Adipose tissue (tissue), 3 donors: ENCODE data around the gene PTPRO. TPM values are rescaled to one million over a fixed set of nuclear protein-coding genes. Genes with fewer than 3 reads are reported as not detected.

Source experiments
- H3K27ac ChIP-seq: one replicate; pipeline ENCODE4 v1.5.1; 2013; ENCODE audit warnings: low read depth, low read length
- WGBS, 3 donors: extraction: QIAGEN DNeasy Blood & Tissue Kit; methylation state at CpG; one replicate each; pipeline ENCODE4 v1.1.7; 2013; 5-methylcytosine and 5-hydroxymethylcytosine counted together
- polyA plus RNA-seq, 3 donors: library from polyadenylated mRNA; stranded (reverse); fragments of 200-250 nt; gene quantifications; one replicate each; pipeline ENCODE4 v1.2.3, GENCODE V29; 2013
- donor health status: healthy with polysubstance abuse.
- donor health status: Bipolar disorder and iron deficiency.
- donor health status: healthy.

Gene PTPRO
- polyA plus RNA-seq: under 1 TPM; 0.31 to 0.98 (median 0.45) TPM

DNA sequence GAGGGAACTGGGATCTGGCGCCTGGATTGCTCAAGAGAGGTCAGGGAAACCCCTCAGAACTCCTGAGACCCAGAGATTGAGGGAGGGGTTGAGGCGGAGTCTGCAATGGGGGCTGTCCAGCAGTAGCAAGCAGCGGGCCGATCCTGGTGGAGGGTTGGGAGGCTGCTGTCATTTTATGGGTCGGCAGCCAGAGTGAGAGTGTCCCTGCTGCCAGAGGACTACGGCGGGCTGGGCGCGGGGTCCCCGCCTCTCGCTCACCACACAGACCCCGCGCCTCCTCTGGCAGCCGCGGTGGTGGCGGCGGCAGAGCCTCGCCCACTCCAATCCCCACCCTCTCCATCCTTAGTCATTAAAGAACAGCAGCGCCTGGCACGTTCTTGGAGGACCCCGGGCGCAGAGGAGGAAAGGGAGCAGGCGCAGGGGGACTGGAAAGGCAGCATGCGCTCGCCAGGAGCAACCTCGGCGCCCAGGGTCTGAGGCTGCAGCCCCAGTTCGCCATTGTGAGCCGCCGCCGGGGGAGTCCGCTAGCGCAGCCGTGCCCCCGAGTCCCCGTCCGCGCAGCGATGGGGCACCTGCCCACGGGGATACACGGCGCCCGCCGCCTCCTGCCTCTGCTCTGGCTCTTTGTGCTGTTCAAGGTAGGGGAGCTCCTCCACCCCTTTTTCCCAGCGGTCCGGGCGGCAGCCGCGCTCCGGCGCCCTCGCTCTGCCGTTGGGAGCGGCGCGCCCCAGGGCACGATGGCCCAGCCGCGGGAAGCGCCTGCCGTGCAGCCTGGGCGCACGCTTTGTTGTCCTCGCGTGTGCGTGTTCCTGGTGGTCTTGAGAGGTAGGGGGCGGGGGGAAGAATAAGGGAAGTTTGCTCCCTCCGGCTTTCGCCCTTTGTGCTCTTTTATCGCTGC is at the start of gene PTPRO:
TSS of gene PTPRO (plus strand) at position 345 of the 898 bp plus-strand sequence.
- H3K27ac ChIP-seq: no peak within 1 kb of the TSS
- 1 to 2% (median 1%) methylated on average over 49 to 70 of the region's 70 CpGs for WGBS, 3 donors

DNA sequence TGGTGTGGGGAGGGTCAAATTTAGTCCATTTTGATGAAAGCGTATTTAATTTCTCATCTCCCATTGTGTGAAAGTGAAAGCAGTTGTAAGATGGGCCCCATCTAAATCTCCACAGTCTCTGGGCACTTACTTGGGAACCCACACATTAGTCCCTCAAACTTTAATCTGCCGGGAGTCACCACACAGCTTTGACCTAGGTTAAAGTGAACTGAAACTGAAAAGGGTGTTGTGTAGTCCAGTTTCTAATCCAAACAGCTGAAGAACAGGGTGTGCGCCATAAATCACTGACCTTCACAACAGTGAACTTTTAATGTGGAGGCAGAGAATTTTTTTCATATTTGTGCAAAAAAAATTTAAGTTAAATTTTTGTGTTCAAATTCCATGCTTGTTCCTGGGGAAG is 48.4 kb upstream of the PTPRO start:
- H3K27ac ChIP-seq: no peak overlapping the region
- 70 to 82% (median 80%) methylated on average over 3 of the region's 3 CpGs for WGBS, 3 donors

DNA sequence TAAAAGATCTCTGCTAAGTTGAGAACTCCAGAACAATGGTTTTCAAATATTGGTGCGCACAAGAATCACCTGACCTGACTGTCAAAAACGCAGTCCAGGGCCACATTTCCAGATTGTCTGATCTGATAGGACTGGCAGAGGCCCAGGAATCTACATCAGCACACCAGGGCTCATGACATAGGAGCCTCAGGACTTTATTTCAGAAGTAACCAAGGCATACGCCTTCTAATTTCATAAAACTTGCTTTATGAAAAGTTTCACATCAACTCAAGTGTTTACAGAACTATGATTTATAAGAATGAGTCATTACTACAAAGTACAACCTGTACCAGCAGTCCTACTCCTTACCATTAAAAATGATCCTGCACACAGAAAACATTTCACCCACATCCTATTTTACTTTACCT is 47.7 kb upstream of the PTPRO start:
- no peak overlapping the region for H3K27ac ChIP-seq
- 37 to 63% (median 59%) methylated on average over 3 of the region's 3 CpGs for WGBS, 3 donors

DNA sequence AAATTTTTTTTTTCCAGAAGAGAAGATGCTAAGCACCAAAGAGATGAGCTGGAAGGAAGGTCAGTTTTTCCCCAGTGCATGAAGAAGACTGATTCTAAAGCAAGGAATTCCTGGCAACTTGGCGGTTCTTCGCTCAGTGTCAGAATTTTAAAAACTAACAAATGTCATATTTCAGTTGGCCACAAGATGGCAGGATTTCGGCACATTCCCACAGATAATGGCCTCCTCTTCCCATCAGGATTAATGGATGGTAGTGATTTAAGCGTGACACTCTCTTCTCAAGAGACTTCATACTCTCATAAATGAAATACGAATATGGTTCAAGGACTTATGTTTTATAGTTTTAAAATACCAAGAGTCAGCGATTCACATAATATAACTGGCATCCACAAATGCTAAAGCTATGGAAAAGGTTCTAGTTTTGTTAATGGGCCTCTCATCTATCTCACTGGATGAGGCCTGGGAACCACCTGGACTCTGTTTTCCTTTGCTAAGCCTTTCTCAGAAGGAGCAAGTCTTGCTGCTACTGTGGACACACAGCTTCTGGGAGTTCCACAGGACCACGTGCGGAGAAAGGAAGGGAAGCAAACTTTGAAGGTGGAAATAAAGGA is 46.1 kb upstream of the PTPRO start:
- H3K27ac ChIP-seq: no peak overlapping the region
- 36 to 40% (median 37%) methylated on average over 8 of the region's 8 CpGs for WGBS, 3 donors

DNA sequence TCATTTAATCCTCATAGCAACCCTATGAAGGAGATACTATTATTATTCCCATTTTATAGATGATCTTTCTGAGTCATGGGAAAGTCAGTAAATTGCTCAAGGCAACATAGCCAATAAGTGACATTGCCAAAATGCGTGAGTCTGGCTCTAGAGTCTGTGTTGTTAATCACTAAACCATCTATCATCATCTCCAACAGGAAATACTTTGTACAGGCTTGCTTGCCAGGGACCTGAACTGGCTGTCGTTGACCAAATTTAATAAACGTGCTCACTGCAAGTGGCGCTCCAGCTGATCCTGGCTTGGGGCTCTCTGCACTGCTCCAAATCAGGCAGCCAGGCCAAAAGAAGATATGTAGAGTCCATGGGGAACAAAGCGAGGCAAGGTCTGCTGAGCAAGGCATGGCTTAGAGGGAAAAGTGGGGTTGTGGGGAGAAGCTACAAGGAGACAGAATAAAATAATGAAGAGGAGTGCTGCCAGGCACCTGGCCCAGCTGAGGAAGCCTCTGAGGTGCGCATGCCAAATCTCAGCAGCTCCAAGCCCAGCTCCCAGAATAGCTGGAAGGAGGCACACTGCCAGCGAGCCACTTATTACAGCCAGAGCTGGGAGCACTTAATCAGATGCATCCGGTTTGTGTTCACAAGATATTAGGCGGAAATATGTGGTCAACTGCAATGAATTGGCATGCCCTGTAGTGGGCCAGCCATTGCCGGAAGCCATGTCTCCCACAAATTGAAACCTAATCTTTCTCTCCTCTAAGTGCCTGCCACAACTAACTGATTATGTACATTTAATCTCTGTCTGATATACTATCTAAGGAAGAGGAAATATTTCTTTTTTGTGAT is 43.3 kb upstream of the PTPRO start:
- H3K27ac ChIP-seq: no peak overlapping the region
- WGBS, 3 donors: 15 to 39% (median 18%) methylated on average over 10 of the region's 10 CpGs

DNA sequence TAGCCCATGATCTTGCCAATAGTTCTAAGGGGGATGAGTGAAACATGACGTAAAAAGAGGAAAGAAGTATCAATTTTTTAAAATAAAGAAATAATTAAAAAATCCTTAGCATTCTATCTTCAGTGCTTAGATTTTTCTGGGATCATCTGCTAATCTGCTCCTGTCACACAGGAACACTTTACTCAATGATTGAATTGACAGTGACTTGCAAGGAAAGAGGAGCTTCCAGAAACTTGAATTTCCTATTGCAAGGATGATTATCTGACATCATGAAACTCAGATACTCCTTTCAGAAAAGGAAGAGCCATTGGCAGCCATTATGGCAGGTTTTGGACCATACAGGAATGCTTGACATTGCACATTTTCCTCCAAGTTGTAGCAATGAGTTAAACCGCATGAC is 41.4 kb upstream of the PTPRO start:
- 87 to 94% (median 90%) methylated on average over 2 of the region's 2 CpGs for WGBS, 3 donors
- H3K27ac ChIP-seq: no peak overlapping the region

DNA sequence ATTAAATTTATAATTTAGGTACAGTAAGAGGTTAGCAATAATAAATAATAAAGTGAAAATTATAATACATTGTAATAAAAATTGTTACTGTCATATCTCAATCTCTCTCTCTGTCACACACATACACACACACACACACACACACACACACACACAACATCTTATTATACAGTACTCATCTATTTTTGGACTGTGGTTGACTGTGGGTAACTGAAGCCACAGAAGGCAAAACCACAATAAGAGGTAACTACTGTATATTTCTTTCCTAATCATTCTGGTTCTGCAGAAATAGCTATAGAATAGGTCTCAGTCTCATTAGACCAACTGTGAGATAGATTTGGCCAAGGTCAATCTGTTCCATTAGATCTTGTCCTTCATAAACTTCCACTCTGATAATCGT is 33.1 kb upstream of the PTPRO start:
- 44 to 58% (median 52%) methylated on average over 1 of the region's 1 CpG for WGBS, 3 donors
- H3K27ac ChIP-seq: no peak overlapping the region

DNA sequence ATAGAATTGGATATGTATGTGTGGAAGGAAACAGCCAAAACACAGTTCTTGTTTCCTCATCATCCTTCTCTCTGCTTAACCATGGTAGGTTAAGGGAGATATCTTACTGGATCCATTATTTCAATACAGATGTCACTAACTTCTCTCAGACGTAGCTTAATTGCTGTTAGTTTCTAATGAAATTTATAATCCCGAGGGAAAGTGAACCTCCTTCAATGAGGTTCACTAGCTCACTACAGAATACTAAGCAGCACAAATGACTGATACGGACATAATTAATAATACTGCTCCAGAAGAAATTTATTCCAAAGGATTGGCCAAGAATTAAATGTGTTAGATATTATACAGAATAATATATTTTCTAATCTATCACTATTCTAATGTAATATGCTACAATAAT is 28.6 kb upstream of the PTPRO start:
- H3K27ac ChIP-seq: no peak overlapping the region
- 83 to 87% (median 85%) methylated on average over 3 of the region's 3 CpGs for WGBS, 3 donors

DNA sequence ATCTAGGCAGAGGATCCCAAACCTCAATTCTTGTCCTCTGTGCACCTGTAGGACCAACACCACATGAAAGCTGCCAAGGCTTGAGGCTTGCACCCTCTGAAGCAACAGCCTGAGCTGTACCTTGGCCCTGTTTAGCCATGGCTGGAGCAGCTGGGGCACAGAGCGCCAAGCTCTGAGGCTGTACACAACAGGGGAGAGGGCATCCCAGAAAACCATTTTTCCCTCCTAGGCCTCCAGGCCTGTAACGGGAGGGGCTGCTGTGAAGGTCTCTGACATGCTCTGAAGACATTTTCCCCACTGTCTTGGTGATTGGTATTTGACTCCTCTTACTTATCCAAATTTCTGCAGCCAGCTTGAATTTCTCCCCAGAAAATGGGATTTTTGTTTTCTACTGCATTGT is 22.4 kb upstream of the PTPRO start:
- no peak overlapping the region for H3K27ac ChIP-seq
- 89 to 92% (median 92%) methylated on average over 2 of the region's 2 CpGs for WGBS, 3 donors

DNA sequence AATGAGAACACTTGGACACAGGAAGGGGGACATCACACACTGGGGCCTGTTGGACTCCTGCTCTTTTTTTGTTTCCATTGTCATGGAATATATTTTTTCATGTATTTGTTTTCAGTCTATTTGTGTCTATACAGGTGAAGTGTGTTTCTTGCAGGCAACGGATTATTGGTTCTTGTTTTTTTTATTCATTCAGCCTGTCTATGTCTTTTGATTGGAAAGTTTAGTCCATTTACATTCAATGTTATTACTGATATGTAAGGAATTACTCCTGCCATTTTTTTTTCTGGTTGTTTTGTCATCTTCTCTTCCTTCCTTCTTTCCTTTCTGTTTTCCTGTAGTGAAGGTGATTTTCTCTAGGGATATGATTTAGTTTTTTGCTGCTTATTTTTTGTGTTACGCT is 18.0 kb upstream of the PTPRO start:
- WGBS, 3 donors: 93 to 99% (median 97%) methylated on average over 2 of the region's 2 CpGs
- no peak overlapping the region for H3K27ac ChIP-seq

DNA sequence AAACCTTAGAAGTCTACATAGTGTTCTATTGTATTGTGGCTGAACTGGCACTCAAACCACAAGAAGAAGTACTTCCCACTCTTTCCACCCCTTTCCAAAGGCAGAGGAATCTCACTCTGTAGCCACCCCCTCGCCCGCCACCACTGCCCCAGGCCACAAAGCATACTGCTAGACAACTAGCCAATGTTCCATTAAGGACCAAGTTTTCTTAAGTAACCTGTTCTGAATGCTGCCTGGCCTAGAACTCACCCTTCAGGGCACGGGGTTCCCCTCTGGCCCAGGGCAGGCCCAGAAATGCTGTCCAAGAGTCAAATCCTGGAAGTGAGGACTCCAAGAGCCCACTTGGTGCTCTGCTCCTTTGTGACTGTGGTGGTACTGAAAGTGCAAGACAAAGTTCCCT is 15.7 kb upstream of the PTPRO start:
- no peak overlapping the region for H3K27ac ChIP-seq
- 80 to 84% (median 83%) methylated on average over 3 of the region's 3 CpGs for WGBS, 3 donors

DNA sequence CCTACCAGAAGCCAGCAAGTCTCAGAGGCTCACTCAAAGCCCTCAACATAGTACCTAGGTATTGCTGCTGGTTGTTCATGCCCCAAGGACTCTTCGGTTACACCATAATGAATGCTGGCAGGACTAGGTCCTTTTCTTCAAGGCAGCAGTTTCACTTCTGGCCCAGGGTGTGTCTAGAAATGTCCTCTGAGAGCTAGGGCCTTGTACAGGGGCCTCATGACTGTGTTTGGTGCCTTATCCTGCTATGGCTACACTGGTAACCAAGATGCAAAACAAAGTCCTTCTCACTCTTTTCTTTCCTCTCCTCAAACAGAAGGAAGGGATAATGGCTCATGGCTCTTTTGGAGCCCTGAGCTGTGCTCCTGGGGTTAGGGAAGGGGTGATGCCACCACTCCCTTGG is 15.2 kb upstream of the PTPRO start:
- 87 to 96% (median 94%) methylated on average over 1 of the region's 1 CpG for WGBS, 3 donors
- no peak overlapping the region for H3K27ac ChIP-seq

DNA sequence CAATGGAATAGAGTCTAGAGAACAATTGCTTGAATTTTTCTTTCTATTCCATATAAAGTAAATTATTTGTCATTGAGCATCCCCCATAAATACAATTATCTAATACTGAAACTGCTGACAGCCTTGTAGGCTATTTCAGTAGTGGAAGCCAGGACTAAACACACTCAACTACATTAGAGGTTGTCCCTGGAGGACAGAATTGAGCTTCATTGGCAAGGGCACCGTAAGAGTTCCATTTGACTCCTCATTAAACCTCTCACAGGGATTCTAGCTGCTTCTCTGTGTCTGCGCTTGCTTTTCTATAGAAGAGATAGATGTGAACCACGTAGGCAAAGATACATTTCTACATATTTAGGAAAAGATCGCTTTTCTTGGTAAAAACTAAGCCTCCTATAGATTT is 3.5 kb upstream of the PTPRO start:
- no peak overlapping the region for H3K27ac ChIP-seq
- WGBS, 3 donors: 64 to 70% (median 69%) methylated on average over 4 of the region's 4 CpGs

DNA sequence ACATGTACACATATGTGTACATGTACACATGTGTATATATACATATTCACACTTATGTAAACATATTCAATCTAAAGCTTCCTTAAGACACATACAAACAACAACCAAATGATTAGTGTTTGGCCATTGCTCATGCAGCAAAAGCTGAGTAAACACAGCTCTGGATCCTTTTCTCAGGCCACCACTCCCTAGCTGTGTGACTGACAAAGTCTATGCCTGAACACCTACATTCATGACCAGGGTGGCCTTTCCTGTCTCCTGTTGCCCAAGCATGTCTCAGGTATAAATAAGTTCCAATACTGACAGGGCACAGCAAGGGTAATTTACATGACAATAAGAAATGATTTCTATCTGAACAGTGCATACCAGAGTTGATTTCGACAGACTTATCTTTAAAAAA is 1.4 kb upstream of the PTPRO start:
- 55 to 82% (median 74%) methylated on average over 1 of the region's 1 CpG for WGBS, 3 donors
- H3K27ac ChIP-seq: no peak overlapping the region

DNA sequence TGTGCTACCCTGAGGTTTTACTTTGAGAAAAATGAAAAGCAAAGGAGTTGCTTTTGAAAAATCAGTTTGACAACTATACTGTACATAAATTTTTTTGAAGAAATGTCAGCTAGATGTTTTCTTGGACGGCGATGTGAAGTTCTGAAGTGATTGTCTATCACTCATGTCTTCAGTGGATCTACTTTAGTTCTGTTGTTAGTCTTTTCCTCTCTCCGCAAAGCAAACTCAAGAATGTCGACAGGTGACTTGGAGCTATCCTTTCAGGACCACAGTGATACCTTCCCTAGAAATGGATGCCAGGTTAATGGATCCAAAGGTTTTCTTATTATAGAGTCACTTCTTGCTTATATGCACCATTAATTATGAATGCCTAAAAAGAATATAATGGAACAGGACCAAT is 1.2 kb downstream of the PTPRO start:
- no peak overlapping the region for H3K27ac ChIP-seq
- WGBS, 3 donors: 22 to 37% (median 28%) methylated on average over 4 of the region's 4 CpGs

DNA sequence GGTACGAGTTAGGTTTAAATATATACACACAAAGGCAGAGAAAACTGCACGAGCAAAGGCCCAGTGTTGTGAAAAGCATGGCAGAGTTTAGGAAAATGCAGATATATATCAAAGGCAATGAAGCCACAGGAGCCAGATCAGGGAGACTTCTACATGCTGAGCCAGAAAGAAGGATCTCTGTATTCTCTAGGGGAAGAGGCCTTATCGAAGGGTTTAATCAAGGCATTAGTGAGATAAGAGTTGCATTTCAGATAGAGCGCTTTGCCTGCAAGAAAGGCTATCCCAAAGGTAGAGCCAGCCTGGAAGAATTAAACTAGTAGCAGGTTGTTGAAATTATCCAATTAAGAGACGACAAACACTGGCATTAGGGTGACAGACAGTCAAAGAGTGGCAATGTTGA is 7.6 kb downstream of the PTPRO start:
- H3K27ac ChIP-seq: no peak overlapping the region
- WGBS, 3 donors: 63 to 87% (median 84%) methylated on average over 5 of the region's 5 CpGs

DNA sequence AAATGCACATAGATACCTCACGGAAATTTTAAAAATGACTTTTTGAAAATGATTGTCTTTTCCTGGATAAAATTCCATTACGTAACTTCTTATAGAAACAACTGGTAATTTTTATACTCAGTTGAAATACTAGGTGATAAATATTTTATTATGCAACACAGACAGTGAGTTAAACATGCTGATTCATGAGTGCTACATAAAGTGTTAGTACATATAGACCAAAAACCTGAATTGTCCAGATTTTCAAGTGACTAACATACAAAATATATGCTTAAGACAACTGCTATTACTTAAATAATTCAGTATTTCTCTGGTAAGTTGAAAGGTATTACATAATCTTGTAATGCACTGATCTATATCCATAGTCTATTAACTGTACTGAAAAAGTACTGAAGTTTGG is 11.9 kb downstream of the PTPRO start:
- WGBS, 3 donors: 76 to 92% (median 91%) methylated on average over 2 of the region's 2 CpGs

DNA sequence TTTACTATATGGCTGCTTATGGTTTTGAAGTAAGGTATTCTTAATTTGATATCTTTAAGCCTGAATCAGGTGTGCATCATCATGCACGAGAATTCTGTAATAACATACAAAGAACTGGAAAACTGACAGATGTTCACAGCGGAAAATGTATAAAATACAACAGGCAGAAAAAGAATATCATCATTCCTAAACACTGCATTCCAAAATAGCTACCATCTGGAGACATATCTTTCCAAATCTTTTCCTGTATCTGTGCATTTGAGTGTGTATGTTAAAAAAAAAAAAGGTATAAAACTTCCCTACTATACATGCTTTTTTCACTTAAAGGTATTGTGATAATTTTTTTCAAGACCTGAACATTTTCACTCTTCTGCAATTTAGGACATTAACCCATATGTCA is 13.7 kb downstream of the PTPRO start:
- no peak overlapping the region for H3K27ac ChIP-seq
- 75 to 90% (median 87%) methylated on average over 2 of the region's 2 CpGs for WGBS, 3 donors

More for the DNA sequence above, 11.9 kb downstream of the PTPRO start:
- no peak overlapping the region for H3K27ac ChIP-seq
